T-helper 2 cell treated with Interferon-gamma antibody and Interleukin-4, amounts not matched to agents 5 μg/mL and 100 μg/mL, for 36 hours (primary cell): ENCODE data around the gene HES3.
A peak's percentile ranks its signal among the peaks of the same experiment; 100 is the strongest.

Source experiments
- DNase-seq: peaks from one replicate; pipeline ENCODE4 v3.0.0; 2021; ENCODE audit warnings: low spot score
- H3K27ac Mint-ChIP-seq: one replicate; pipeline ENCODE4 v1.8.0; 2021; ENCODE audit warnings: mild to moderate bottlenecking, mixed read lengths
- H3K27me3 Mint-ChIP-seq: one replicate; pipeline ENCODE4 v1.8.0; 2021; ENCODE audit warnings: low read depth, mixed read lengths
- H3K36me3 Mint-ChIP-seq: one replicate; pipeline ENCODE4 v1.8.0; 2021; ENCODE audit warnings: low read depth, mixed read lengths
- H3K4me1 Mint-ChIP-seq: one replicate; pipeline ENCODE4 v1.8.0; 2021; ENCODE audit warnings: low read depth, mixed read lengths
- H3K4me3 Mint-ChIP-seq: one replicate; pipeline ENCODE4 v1.8.0; 2022; ENCODE audit warnings: mild to moderate bottlenecking, moderate library complexity, mixed read lengths
- H3K9me3 Mint-ChIP-seq: one replicate; pipeline ENCODE4 v1.8.0; 2021; ENCODE audit warnings: mixed read lengths

The HES3 gene

GRCh38 chr1:6258675-6259074 lies 14.7 kb downstream of the HES3 start:
- no peaks in the 10 kb centered on the region for H3K9me3 Mint-ChIP-seq
- H3K36me3 Mint-ChIP-seq: no peaks in the 10 kb centered on the region
- no peak for DNase-seq
- H3K4me3 Mint-ChIP-seq: no peak overlapping the region
- peaks cover 17% of the 10 kb centered on the region for H3K27me3 Mint-ChIP-seq
- no peaks in the 10 kb centered on the region for H3K4me1 Mint-ChIP-seq
- no peak overlapping the region for H3K27ac Mint-ChIP-seq

- Mint-ChIP-seq H3K4me3 (peak overlapping the region; percentile 34), H3K36me3 (no peaks in the 10 kb centered on the region), H3K27ac (no peak overlapping the region), H3K27me3 (peaks cover 17% of the 10 kb centered on the region), H3K4me1 (no peaks in the 10 kb centered on the region), H3K9me3 (no peaks in the 10 kb centered on the region)
- DNase-seq: peak; percentile 81
Measured at GRCh38 chr1:6259491-6260362, 15.7 kb downstream of the HES3 start.

- no peaks in the 10 kb centered on the region for H3K4me1 Mint-ChIP-seq
- no peak overlapping the region for H3K4me3 Mint-ChIP-seq
- H3K27me3 Mint-ChIP-seq: peaks cover 17% of the 10 kb centered on the region
Measured at GRCh38 chr1:6260433-6260934, 16.5 kb downstream of the HES3 start.

GRCh38 chr1:6260961-6261614 lies 17.1 kb downstream of the HES3 start, which contains the start of gene GPR153:
Gene GPR153 (minus strand): TSS chr1:6261098. CDS start chr1:6254905, 6,193 bp downstream.
- H3K27me3 Mint-ChIP-seq: peaks cover 17% of the 10 kb centered on the region
- H3K4me3 Mint-ChIP-seq: peak within 1 kb of the TSS; percentile 63
- H3K4me1 Mint-ChIP-seq: no peaks in the 10 kb centered on the region
- no peak within 1 kb of the TSS for H3K27ac Mint-ChIP-seq
- H3K9me3 Mint-ChIP-seq: no peaks in the 10 kb centered on the region
- H3K36me3 Mint-ChIP-seq: no peaks in the 10 kb centered on the region
- peak; percentile 60 for DNase-seq

More at GRCh38 chr1:6260433-6260934, 16.5 kb downstream of the HES3 start:
- DNase-seq: no peak
- H3K36me3 Mint-ChIP-seq: no peaks in the 10 kb centered on the region
- H3K27ac Mint-ChIP-seq: no peak overlapping the region
- no peaks in the 10 kb centered on the region for H3K9me3 Mint-ChIP-seq

- Mint-ChIP-seq H3K27ac (no peak overlapping the region), H3K36me3 (no peaks in the 10 kb centered on the region), H3K27me3 (peaks cover 17% of the 10 kb centered on the region), H3K9me3 (no peaks in the 10 kb centered on the region), H3K4me1 (no peaks in the 10 kb centered on the region), H3K4me3 (peak overlapping the region; percentile 63)
- DNase-seq: no peak
Measured at GRCh38 chr1:6261615-6261995, 17.6 kb downstream of the HES3 start.

GRCh38 chr1:6262555-6263420 lies 18.8 kb downstream of the HES3 start:
- no peaks in the 10 kb centered on the region for H3K9me3 Mint-ChIP-seq
- H3K27ac Mint-ChIP-seq: no peak overlapping the region
- H3K4me3 Mint-ChIP-seq: no peak overlapping the region
- peaks cover 17% of the 10 kb centered on the region for H3K27me3 Mint-ChIP-seq
- H3K4me1 Mint-ChIP-seq: no peaks in the 10 kb centered on the region
- no peak for DNase-seq
- no peaks in the 10 kb centered on the region for H3K36me3 Mint-ChIP-seq

GRCh38 chr1:6263716-6264115 lies 19.7 kb downstream of the HES3 start:
- no peaks in the 10 kb centered on the region for H3K9me3 Mint-ChIP-seq
- H3K4me1 Mint-ChIP-seq: no peaks in the 10 kb centered on the region
- no peak overlapping the region for H3K4me3 Mint-ChIP-seq
- no peak overlapping the region for H3K27ac Mint-ChIP-seq
- peaks cover 16% of the 10 kb centered on the region for H3K27me3 Mint-ChIP-seq
- no peaks in the 10 kb centered on the region for H3K36me3 Mint-ChIP-seq
- no peak for DNase-seq

GRCh38 chr1:6265151-6265550 lies 21.2 kb downstream of the HES3 start:
- Mint-ChIP-seq H3K27me3 (peaks cover 4% of the 10 kb centered on the region), H3K36me3 (no peaks in the 10 kb centered on the region), H3K27ac (no peak overlapping the region), H3K4me3 (no peak overlapping the region), H3K4me1 (no peaks in the 10 kb centered on the region), H3K9me3 (no peaks in the 10 kb centered on the region)
- DNase-seq: no peak

GRCh38 chr1:6266641-6267040 lies 22.7 kb downstream of the HES3 start:
- H3K27ac Mint-ChIP-seq: no peak overlapping the region
- H3K4me3 Mint-ChIP-seq: no peak overlapping the region
- no peak for DNase-seq
- no peaks in the 10 kb centered on the region for H3K9me3 Mint-ChIP-seq
- H3K36me3 Mint-ChIP-seq: no peaks in the 10 kb centered on the region
- no peaks in the 10 kb centered on the region for H3K4me1 Mint-ChIP-seq
- peaks cover 4% of the 10 kb centered on the region for H3K27me3 Mint-ChIP-seq

GRCh38 chr1:6267686-6268322 lies 23.8 kb downstream of the HES3 start:
- Mint-ChIP-seq H3K27ac (no peak overlapping the region), H3K36me3 (no peaks in the 10 kb centered on the region), H3K4me1 (no peaks in the 10 kb centered on the region), H3K4me3 (no peak overlapping the region), H3K9me3 (no peaks in the 10 kb centered on the region), H3K27me3 (no peaks in the 10 kb centered on the region)
- DNase-seq: no peak

- H3K36me3 Mint-ChIP-seq: no peaks in the 10 kb centered on the region
- no peaks in the 10 kb centered on the region for H3K4me1 Mint-ChIP-seq
- H3K4me3 Mint-ChIP-seq: no peak overlapping the region
- no peaks in the 10 kb centered on the region for H3K9me3 Mint-ChIP-seq
- DNase-seq: no peak
- no peak overlapping the region for H3K27ac Mint-ChIP-seq
- no peaks in the 10 kb centered on the region for H3K27me3 Mint-ChIP-seq
Measured at GRCh38 chr1:6268415-6268814, 24.4 kb downstream of the HES3 start.

- Mint-ChIP-seq H3K4me1 (no peaks in the 10 kb centered on the region), H3K36me3 (no peaks in the 10 kb centered on the region), H3K27ac (no peak overlapping the region), H3K9me3 (no peaks in the 10 kb centered on the region), H3K4me3 (no peak overlapping the region), H3K27me3 (no peaks in the 10 kb centered on the region)
- DNase-seq: no peak
Measured at GRCh38 chr1:6269296-6269695, 25.3 kb downstream of the HES3 start.

- Mint-ChIP-seq H3K9me3 (no peaks in the 10 kb centered on the region), H3K36me3 (no peaks in the 10 kb centered on the region), H3K4me3 (no peak overlapping the region), H3K4me1 (no peaks in the 10 kb centered on the region), H3K27me3 (no peaks in the 10 kb centered on the region), H3K27ac (no peak overlapping the region)
- no peak for DNase-seq
Measured at GRCh38 chr1:6269720-6270400, 25.9 kb downstream of the HES3 start.
